Measurements from ENCODE around the gene CYP26B1. TPM values are rescaled to one million over a fixed set of nuclear protein-coding genes. Genes with fewer than 3 reads are reported as not detected.

Gene CYP26B1
- total and polyA plus RNA-seq, 2 of the 8 experiments (the other 6 are each of a cell fraction or from before 2014, with no cell fraction given): 0.06 to 0.69 TPM

DNA sequence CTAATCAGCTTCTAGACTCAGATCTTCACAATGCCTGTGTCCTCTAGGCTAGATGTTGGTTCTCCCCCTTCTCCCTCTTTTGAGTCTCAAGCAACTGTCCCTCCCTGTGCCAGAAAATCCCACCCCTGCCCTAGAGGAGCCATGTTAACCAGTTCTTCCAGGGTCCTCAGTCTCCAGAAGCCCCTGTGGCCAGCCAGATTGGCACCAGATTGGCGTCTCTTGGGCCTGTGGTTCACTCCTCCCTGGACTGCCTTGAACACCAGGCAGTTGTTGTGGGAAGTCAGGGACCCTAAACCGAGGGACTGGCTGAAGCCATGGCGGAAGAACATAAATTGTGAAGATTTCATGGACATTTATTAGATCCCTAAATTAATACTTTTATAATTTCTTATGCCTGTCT, 36.6 kb downstream of the CYP26B1 start:
- H3K36me3 ChIP-seq (ENCODE audit: control insufficient read depth in 2 of 4, insufficient read depth in 4 of 4, low read length in 3 of 4): no peaks in the 10 kb centered on the region
- no peak overlapping the region for H3K23ac ChIP-seq (ENCODE audit: insufficient read length)
- no peak overlapping the region for H2BK12ac ChIP-seq (ENCODE audit: low read depth, low read length)
- H3K27me3 ChIP-seq (replicated peaks in 1 of 4; ENCODE audit: control insufficient read depth in 3 of 4, extremely low read depth in 1 of 4, insufficient read depth in 3 of 4, low read length in 3 of 4): no peaks in the 10 kb centered on the region
- H2AFZ ChIP-seq (ENCODE audit: low read length): no peak overlapping the region
- no peak overlapping the region for H4K91ac ChIP-seq (replicated peaks; ENCODE audit: insufficient read length, low read length)
- H3K56ac ChIP-seq (replicated peaks; ENCODE audit: insufficient read length, low read depth, low read length): no peak overlapping the region
- H3K14ac ChIP-seq (ENCODE audit: insufficient read length): no peak overlapping the region
- no peak overlapping the region for H3K4ac ChIP-seq (replicated peaks; ENCODE audit: insufficient read length, low read depth, low read length)
- H3K9me3 ChIP-seq (ENCODE audit: insufficient read depth in 2 of 2, low read depth in 1 of 2, low read length in 1 of 2): peaks cover 4 to 5% of the 10 kb centered on the region in 2 experiments; a peak in 1 of 4 replicates
- no peak overlapping the region for H3K27ac ChIP-seq (ENCODE audit: low read depth, low read length)
- POLR2A ChIA-PET (ENCODE audit: partially characterized antibody): no interaction called here
- H2BK15ac ChIP-seq (ENCODE audit: low read length): no peak overlapping the region
- FAIRE-seq (no peak), DNase-seq (ENCODE audit: low read depth in 1 of 2, low spot score in 2 of 2) (peak in 1 of 2 experiments; percentile 14)
- CTCF ChIA-PET (ENCODE audit: partially characterized antibody): interaction anchor here (1.4 kb wide), 1 partner anchor 26 kb away, joined by 3 read pairs; no protein-coding TSS in a partner anchor
- H3K79me1 ChIP-seq (ENCODE audit: low read depth, low read length): no peaks in the 10 kb centered on the region
- H3K18ac ChIP-seq (ENCODE audit: extremely low read depth, low read length): no peak overlapping the region
- H3K9ac ChIP-seq (replicated peaks in 1 of 4; ENCODE audit: extremely low read depth in 1 of 4, low read depth in 3 of 4, low read length in 3 of 4): no peak overlapping the region
- no peak overlapping the region for H2AK5ac ChIP-seq (ENCODE audit: low read depth, low read length)
- H3K4me1 ChIP-seq (replicated peaks in 1 of 4; ENCODE audit: control insufficient read depth in 3 of 4, insufficient read depth in 4 of 4, low read length in 3 of 4): no peaks in the 10 kb centered on the region; a peak in 2 of 7 replicates
- no peak overlapping the region for H2BK20ac ChIP-seq (ENCODE audit: low read length)
- H3K4me2 ChIP-seq (ENCODE audit: insufficient read depth in 1 of 2, low read depth in 2 of 2, low read length in 2 of 2): no peak overlapping the region
- H3K79me2 ChIP-seq (ENCODE audit: control insufficient read depth in 1 of 2, insufficient read depth in 2 of 2, low read length in 2 of 2): no peaks in the 10 kb centered on the region
- H4K20me1 ChIP-seq (replicated peaks in 1 of 2; ENCODE audit: control insufficient read depth in 1 of 2, insufficient read depth in 2 of 2, low read length in 2 of 2): no peaks in the 10 kb centered on the region
- no peak for TF ChIP-seq PHF8 (conservative IDR thresholded peaks at IDR 0.05; ENCODE audit: low read depth, low read length)
- no peak for TF ChIP-seq CHD2 (IDR thresholded peaks at IDR 0.05; ENCODE audit: low read length)
- TF ChIP-seq CREB1 (IDR thresholded peaks at IDR 0.05): no peak
- TF ChIP-seq EGR1 (IDR thresholded peaks at IDR 0.05; ENCODE audit: borderline replicate concordance, low read depth, low read length): no peak
- TF ChIP-seq CEBPB (IDR thresholded peaks at IDR 0.05; ENCODE audit: low read depth, low read length): no peak
- no peak for TF ChIP-seq JUN (IDR thresholded peaks at IDR 0.05; ENCODE audit: low read depth, low read length)
- no peak for TF ChIP-seq CBX8 (IDR thresholded peaks at IDR 0.05; ENCODE audit: borderline replicate concordance, low read depth, low read length)
- TF ChIP-seq SP4 (IDR thresholded peaks at IDR 0.05; ENCODE audit: low read length): no peak
- no peak overlapping the region for H4K8ac ChIP-seq (ENCODE audit: extremely low read depth, insufficient read depth, low read length)
- no peak overlapping the region for H2BK120ac ChIP-seq (replicated peaks; ENCODE audit: low read depth, low read length)
- H3K23me2 ChIP-seq (ENCODE audit: low read depth, low read length): no peaks in the 10 kb centered on the region
- H4K5ac ChIP-seq (ENCODE audit: insufficient read length, low read depth, low read length): no peak overlapping the region
- H2BK5ac ChIP-seq (ENCODE audit: low read depth, low read length): no peak overlapping the region
- H3K4me3 ChIP-seq (ENCODE audit: extremely low read depth in 1 of 4, insufficient read depth in 2 of 4, low read depth in 3 of 4, low read length in 4 of 4): no peak overlapping the region
- 89% methylated on average over 3 of the region's 3 CpGs; no CpG with 5 or more reads in 1 of the 2 experiments for WGBS, 2 experiments (ENCODE audit: extremely low coverage in 1 of 2, insufficient coverage in 1 of 2, insufficient read length in 1 of 2, insufficient replicate concordance in 2 of 2, low coverage in 1 of 2, low lambda C conversion rate in 2 of 2, missing lambda C conversion rate in 1 of 2)

All from H1 (cell line).